Ovary (tissue), 3 donors: ENCODE data around the gene CC2D2A.

Experiments used
- CTCF ChIP-seq, 3 donors: fragments of 450-650 bp in 2 of 3; fragments of 200-600 bp in 1 of 3; IDR thresholded peaks; one replicate each; pipeline versions ENCODE4 v1.5.1 to v1.8.0; 2016 to 2022; ENCODE audit warnings: antibody characterized with exemption in 3 of 3, mild to moderate bottlenecking in 1 of 3
- EP300 ChIP-seq: sonication (generic); formaldehyde crosslinking; IDR thresholded peaks from one replicate; pipeline ENCODE4 v1.6.1; 2017; ENCODE audit warnings: antibody characterized with exemption
- POLR2A ChIP-seq: fragments of 450-650 bp; IDR thresholded peaks from one replicate; pipeline ENCODE4 v1.6.1; 2017; ENCODE audit warnings: antibody characterized with exemption, mild to moderate bottlenecking, moderate library complexity
- donor health status: DM: no; HTN: no; CAD: no.

GRCh38 chr4:15543537-15544247, 74.0 kb downstream of the CC2D2A start:
- no peak for TF ChIP-seq CTCF (IDR thresholded peaks at IDR 0.05)
- TF ChIP-seq POLR2A: no peak
- no peak for TF ChIP-seq EP300
